Measurements from ENCODE around the gene TTC7B.
"Not testable (repeated sequence)": the region's sequence is repeated elsewhere in the genome, so short reads cannot be mapped to it uniquely, and the experiment has no call there.

Gene TTC7B

DNA sequence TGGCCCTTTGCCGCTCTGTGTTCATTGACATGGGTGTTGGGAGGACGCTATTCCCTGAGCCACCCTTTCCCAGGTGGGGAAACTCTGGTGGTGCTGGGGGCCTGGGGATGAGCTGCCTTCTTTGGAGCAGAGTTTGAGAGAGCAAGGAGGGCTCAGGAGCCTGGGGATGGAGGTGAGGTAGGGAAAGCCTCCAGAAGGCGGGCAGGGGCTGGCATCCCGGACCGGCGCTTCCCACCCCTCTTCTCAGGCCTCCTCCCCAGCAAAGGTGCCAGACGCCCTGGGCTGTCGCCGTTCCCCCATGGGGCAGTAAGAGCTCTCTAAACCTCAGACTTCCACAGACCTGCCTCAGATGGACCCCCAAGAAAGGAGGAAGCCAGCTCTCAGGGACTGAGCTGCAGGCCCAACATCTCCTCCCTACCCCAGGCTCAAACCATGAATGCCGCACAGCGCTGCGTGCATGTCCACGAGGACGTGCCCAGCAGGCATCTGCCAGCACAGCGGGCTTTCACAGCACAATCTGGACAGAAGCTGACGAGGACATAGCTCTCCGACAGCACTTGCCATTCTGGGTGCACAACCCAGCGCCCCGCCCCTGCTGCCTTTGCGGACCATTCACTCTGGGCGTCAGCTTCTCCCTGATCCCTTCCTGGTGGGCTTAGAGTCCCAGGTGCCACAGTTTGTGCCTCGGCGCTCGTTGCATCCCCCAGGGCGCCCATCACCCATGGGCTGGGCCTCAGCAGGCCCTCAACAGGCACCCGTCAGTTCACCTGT lies 14.9 kb upstream of the TTC7B start:
- no peak for DNase-seq (ENCODE audit: low read depth in 2 of 2)

DNA sequence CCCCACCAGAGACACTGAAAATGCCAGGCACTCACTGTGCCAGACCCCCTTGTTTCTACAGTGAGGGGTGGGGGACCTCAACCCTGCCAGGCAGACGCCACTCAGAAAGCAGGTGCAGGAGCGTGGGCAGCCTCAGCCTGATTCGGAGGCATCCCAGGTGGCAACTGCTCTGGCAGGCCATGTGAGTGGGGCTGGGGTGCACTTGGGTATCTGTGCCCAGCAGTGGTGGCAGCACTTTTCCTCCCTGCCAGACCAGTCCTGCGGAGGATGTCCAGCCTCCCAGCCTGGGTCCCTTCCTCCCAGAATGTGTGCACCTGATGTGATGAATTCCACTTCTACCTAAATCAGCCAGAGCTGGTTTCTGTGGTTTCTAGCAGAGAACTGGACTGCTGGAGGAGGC lies 13.4 kb upstream of the TTC7B start:
- no peak for DNase-seq (ENCODE audit: low read depth in 2 of 2)

DNA sequence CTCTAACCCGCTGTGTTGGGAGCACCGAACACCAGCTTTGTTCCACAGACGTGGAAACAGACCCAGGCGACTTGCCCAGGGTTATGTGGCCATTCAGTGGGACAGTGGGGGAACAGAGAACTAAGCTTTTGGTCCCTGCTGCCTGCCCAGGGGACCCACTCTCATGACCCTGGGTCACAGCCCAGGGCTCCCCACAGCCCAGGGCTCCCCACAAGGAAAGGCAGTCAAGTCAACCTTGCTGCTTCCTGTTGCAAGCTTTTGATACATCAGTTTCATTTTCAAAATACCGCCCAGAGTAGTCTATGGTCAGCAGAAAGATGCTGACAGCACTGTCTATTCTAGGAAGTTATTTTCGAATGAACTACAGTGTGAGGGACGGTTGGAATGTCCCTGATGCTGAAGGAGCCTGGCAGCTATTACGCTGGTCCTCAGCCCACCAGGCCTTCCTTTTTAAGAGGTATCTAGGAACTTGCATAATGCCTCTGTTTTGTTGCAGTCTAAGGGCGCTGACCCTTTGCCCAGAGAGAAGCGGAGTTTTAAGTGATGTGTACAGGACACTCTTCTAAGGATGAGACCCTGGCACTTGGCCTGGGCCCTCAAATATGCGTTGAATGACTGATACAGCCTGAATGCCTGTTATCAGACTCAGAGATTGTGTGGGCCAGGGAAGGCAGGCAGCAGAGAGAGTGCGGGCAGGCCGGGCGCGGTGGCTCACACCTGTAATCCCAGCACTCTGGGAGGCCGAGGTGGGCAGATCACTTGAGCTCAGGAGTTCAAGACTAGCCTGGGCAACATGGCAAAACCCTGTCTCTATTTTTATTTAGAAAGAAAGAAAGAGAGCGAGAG lies 12.6 kb upstream of the TTC7B start:
- no peak for DNase-seq (ENCODE audit: low read depth in 2 of 2)

- peak; percentile 78 to 83 for DNase-seq (ENCODE audit: low read depth in 2 of 2)
Observed at GRCh38 chr14:90827919-90828610, 11.8 kb upstream of the TTC7B start.

DNA sequence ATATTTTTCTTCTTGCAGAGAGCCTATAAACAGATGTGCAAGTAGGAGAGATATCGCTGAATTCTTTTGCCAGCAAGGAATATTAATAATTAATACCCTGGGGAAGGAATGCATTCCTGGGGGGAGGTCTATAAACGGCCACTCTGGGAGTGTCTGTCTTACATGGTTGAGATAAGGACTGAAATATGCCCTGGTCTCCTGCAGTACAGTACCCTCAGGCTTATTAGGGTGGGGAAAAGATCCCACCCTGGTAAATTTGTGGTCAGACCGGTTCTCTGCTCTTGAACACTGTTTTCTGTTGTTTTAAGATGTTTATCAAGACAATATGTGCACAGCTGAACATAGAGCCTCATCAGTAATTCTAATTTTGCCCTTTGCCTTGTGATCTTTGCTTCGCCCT lies 7.3 kb upstream of the TTC7B start:
- DNase-seq (ENCODE audit: low read depth in 2 of 2): not testable (repeated sequence)

DNA sequence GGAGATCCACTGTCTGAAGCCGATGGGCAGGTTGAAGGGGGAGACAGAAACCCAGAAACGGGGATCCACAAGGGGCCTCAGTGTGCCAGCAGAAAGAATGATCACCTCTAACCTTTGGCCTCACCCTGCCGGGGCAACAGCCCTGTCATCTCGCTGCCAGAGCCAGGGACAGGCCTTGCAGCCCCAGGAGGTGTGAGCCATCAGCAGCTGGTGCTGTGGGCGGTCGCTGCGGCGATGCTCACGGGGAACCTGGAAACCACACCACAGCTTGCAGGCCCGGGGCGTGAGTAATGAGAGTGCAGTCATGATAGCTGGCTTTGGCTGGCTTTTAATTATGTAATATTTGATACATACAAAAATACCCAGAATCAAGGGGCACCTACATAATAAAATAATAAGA lies 4.7 kb upstream of the TTC7B start:
- DNase-seq (ENCODE audit: low read depth in 2 of 2): peak; percentile 47 to 48

DNA sequence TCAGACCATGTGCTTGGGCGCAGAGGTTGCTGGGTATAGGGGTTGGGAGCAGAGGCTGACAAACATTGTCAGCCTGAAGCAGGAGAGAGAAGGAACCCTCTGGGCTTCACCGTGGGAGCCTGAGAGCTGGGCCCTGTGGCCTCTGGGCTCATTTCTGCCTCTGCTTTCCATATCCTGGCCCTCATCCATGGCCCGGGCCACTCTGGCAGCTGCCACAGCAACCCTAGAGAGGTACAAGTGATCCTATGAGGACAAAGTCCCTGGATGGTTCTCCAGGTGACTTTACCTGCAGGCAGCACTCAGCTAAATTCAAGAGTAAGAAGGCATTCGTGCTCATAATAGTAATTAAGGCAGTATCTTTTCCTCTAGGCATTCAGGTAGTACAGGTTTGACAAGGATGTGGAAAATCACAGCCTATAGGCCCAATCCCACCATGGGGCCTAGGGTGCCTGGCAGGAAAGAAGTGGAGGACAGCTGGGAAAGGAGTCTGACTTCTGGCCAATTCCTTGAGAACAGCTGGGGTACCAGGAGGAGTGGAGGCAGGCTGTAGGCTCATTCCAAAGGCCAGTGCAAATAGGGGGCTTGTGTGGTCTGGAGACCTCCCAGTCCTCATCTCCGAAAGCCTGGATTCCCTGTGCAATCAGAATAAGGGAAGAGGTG lies 3.6 kb upstream of the TTC7B start:
- no peak for DNase-seq (ENCODE audit: low read depth in 2 of 2)

GRCh38 chr14:90818715-90819114 lies 2.5 kb upstream of the TTC7B start:
- no peak for DNase-seq (ENCODE audit: low read depth in 2 of 2)

- DNase-seq (ENCODE audit: low read depth in 2 of 2): no peak
Observed at GRCh38 chr14:90816681-90817436, 629 bp upstream of the TTC7B start.

- no peak for DNase-seq (ENCODE audit: low read depth in 2 of 2)
Observed at GRCh38 chr14:90815572-90815821, 733 bp downstream of the TTC7B start.

- no peak for DNase-seq (ENCODE audit: low read depth in 2 of 2)
Observed at GRCh38 chr14:90814806-90815571, 1.2 kb downstream of the TTC7B start.

- no peak for DNase-seq (ENCODE audit: low read depth in 2 of 2)
Observed at GRCh38 chr14:90813442-90813841, 2.8 kb downstream of the TTC7B start.

DNA sequence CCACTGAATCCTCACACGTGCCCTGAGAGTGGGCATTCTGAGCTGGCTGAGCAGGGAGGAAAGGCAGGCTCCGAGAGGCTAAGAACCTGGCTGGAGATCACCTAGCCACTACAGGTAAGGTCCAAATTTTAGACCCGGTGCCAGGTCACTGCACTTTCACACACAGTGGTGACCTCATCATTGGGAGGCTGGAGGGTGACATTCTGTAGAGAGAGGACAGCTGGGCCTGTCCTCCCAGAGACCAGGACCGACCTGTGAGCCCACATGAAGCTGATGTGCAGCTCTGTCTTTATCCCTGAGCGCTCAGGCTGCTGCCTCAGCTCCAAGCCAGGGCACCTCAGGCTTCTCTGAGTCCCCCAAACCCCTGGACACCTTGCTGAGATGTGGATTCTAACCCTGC lies 4.1 kb downstream of the TTC7B start:
- no peak for DNase-seq (ENCODE audit: low read depth in 2 of 2)

GRCh38 chr14:90811641-90812040 lies 4.6 kb downstream of the TTC7B start:
- no peak for DNase-seq (ENCODE audit: low read depth in 2 of 2)

- DNase-seq (ENCODE audit: low read depth in 2 of 2): no peak
Observed at GRCh38 chr14:90810806-90811205, 5.4 kb downstream of the TTC7B start.

DNA sequence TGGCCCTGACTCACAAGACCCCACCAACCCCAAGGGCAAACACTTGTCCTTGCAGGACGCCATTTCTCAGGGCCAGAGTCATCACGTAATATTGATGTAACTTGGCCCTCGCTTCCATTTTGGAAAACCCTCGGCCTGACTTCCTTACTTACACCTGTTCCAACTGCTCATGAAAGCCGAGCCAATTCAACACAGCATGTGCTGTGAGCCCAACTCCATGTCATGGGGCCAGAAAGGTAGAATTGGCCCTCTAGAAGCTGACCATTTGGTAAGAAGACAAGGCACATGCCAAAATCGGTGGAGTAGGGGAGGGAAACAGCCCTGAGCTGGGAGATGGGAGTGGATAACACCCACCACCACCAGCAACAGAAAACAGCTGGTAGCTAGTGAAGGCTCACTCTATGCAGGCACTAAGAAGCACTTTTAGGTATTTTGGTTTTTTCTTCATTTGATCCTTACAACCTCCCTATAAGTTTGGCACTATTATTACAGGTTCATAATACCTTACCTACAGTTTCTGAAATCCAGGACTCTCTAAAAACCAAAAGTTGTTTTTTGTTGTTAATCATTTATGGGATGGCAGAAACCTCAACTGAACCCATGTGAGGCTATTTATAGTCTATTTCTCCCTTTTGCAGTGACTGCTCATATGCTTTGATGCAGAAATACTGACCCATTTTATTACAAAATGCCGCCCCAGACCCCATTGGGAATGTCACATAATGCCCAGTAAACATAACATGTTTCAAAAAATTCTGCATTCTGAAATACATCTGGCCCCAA lies 6.5 kb downstream of the TTC7B start:
- no peak for DNase-seq (ENCODE audit: low read depth in 2 of 2)

- no peak for DNase-seq (ENCODE audit: low read depth in 2 of 2)
Observed at GRCh38 chr14:90808759-90809529, 7.3 kb downstream of the TTC7B start.

GRCh38 chr14:90807060-90807459 lies 9.2 kb downstream of the TTC7B start:
- no peak for DNase-seq (ENCODE audit: low read depth in 2 of 2)
